GM19043 (cell line): ENCODE data around the gene SLC5A8.

Experiments
- ATAC-seq: cut with Tn5 transposase; IDR thresholded peaks from one replicate; pipeline ENCODE4 v1.9.1; 2021; ENCODE audit warnings: low read depth; ENCODE audit not compliant: unreplicated experiment

Gene SLC5A8, protein sequence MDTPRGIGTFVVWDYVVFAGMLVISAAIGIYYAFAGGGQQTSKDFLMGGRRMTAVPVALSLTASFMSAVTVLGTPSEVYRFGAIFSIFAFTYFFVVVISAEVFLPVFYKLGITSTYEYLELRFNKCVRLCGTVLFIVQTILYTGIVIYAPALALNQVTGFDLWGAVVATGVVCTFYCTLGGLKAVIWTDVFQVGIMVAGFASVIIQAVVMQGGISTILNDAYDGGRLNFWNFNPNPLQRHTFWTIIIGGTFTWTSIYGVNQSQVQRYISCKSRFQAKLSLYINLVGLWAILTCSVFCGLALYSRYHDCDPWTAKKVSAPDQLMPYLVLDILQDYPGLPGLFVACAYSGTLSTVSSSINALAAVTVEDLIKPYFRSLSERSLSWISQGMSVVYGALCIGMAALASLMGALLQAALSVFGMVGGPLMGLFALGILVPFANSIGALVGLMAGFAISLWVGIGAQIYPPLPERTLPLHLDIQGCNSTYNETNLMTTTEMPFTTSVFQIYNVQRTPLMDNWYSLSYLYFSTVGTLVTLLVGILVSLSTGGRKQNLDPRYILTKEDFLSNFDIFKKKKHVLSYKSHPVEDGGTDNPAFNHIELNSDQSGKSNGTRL

DNA sequence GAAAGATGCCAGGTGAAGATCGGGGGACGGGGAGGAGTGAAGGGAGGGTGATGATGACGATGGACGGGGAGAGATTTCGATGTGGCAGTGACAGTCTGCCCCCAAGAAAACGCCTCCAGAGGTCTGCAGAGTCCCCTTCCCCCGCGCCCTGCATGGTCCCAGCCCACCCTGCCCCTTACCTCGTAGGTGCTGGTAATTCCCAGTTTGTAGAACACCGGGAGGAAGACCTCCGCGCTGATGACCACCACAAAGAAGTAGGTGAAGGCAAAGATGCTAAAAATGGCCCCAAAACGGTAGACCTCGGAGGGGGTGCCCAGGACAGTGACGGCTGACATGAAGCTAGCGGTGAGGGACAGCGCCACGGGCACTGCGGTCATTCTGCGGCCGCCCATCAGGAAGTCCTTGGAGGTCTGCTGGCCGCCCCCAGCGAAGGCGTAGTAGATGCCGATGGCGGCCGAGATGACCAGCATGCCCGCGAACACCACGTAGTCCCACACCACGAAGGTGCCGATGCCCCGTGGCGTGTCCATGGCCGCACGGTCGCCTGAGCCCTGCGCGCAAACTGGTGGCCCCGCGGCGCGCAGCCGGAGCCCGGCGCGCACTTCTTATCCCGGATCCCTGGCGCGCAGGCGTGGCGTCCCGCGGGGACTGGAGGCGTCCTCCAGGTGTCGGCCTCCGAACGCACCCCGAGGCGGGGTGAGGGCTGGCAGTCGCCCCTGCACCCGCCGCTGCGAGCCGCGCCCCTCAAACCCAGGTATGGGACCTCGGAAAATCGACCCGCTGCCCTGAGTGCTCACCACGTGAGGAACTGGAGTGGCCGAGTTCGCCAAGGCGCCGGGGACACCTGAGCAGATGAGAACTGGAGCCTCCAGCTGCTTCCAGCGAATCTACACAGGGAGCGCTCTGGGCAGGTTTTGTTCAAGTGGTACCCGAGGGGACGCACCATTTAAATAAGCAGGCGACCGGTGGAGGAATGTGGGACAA lies at the start of gene SLC5A8:
Gene SLC5A8, minus strand, starts transcription at position 920 of the 984 bp plus-strand sequence. Its CDS starts 390 bp downstream, at position 530.
- no peak for ATAC-seq

DNA sequence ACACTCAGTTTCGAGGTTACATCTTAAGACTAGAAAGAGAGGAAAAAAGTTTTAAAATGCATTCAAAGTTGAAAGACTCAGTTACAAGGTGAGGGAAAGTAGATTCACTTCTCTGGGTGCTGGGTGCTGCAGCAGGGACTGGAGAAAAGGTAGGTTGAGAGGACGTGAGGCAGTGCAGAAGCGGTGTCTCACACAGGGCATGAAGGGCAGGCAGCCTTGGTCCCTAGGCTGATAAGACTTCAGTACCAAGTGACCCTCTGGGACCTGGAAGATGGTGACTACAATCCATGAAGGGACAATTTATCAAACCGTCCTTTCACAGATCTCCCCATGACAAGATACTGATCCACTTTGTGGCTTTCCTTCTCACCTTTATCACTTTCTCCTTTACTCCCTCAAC lies 47.3 kb upstream of the SLC5A8 start:
- no peak for ATAC-seq

DNA sequence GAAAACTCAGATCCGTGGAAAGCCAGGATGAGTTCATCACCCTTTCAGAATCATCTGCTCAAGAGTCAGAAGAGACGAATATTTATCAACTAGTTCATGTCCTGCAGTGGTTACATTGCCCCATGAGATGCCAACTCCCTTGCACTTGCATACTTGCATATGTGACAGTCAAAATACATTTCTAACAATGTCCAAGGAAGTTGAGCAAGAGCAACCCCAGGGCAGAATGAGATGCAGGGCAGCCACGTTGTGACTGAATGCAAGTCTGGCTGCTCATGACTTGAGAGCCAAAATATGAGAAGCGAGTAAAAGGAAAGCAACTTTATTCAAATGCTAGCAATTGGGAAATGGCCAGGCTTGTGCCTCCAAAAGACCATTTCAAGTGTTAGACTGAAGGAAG lies 46.2 kb upstream of the SLC5A8 start:
- ATAC-seq = no peak

DNA sequence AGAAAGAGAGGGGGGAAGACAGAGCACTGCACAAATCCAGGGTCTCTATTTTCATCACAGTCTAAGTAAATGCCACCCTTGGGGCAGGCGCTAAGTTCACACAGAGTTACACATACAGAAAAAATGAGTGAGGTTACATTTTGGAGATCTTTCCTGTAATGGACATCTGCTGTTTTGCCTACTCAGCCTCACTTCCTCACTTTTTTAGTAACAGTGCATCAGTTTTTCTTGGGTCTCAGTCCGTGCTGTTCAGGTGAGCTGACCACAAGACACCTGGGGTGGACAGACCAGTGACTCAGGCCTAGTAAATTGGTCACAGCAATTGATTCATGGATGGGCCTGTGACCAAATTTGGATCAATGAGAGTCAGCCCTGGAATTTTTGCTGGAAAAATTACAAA lies 33.6 kb upstream of the SLC5A8 start:
- ATAC-seq = no peak

DNA sequence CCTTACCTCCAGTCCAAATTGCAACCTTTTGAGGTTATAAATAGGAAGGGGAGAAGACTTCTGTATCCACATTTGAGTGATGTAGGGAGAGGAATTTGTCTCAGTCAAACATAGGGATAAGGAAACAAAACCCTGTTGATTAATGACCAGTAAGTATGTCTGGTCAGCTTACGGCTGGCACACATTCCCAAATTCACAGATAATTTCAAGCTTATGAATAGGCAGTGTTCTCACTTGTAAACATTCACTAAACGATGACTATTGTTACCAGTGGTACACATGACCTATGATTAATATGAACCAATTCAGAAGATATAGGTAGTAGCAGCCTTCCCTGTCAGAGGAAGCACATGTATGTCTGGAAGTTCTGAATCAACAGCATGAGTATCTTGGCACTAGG lies 33.0 kb upstream of the SLC5A8 start:
- no peak for ATAC-seq

GRCh38 chr12:101238800-101239329 lies 28.8 kb upstream of the SLC5A8 start:
- no peak for ATAC-seq

GRCh38 chr12:101238306-101238705 lies 28.3 kb upstream of the SLC5A8 start:
- ATAC-seq = no peak

DNA sequence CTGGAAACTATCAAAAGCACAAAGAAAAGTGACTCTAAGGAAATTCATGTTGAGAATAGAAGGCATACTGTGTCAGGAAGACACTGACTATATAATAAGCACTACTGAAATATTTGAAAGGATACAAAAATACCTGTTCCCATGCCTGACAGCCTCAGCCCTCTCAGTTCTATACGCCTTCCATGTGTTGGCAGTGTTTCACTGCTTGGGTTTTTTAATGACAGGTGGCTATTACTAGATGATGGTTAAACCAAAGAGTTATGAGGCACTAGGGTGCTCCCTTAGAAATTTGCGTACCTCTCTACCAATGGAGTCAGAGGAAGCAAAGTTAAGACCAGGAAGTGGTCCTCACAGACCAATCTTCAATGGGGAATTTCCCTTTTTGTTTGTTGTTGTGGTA lies 25.6 kb upstream of the SLC5A8 start:
- ATAC-seq = no peak

- no peak for ATAC-seq
These were observed 21.6 kb upstream of the SLC5A8 start for GRCh38 chr12:101231636-101232035.

- ATAC-seq = no peak
These were observed 20.5 kb upstream of the SLC5A8 start for GRCh38 chr12:101230547-101230946.

DNA sequence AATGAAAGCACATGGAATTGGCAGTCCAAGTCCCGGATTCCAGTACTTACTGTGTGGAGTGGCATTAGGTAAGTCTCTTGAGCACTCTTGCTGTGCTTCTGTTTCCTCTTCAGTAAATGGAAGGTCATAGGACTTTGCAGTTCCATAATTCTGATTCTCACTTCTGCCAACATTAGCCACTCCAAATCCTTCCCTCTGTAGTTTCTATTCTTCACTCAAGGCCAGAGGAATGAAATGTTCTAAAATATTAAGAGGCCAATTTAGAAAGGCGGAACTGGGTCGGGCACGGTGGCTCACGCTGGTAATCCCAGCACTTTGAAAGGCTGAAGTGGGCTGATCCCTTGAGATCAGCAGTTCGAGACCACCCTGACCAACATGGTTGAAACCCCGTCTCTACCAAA lies 19.8 kb upstream of the SLC5A8 start:
- ATAC-seq = no peak

DNA sequence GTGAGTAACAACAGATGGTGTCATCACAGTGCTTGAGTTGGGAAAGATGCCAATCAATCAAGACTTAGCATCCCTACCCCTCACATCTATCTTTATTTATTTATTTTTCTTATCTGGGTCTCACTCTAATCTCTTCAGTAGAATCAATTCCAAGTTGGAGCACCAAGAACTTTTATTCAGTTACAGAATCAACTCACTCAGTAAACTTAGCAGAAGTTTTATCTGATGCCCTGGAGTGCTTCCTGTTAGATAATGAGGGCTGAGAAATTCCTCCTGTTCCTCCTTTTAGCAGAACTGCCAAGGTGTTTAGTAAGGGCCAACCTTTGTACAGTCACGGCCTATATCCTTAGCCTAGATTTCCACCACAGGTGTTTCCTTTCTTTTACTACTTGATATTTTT lies 11.3 kb upstream of the SLC5A8 start:
- no peak for ATAC-seq

- ATAC-seq = no peak
These were observed 6.8 kb upstream of the SLC5A8 start for GRCh38 chr12:101216810-101217209.

- ATAC-seq = no peak
These were observed 2.8 kb downstream of the SLC5A8 start for GRCh38 chr12:101207086-101207780.

DNA sequence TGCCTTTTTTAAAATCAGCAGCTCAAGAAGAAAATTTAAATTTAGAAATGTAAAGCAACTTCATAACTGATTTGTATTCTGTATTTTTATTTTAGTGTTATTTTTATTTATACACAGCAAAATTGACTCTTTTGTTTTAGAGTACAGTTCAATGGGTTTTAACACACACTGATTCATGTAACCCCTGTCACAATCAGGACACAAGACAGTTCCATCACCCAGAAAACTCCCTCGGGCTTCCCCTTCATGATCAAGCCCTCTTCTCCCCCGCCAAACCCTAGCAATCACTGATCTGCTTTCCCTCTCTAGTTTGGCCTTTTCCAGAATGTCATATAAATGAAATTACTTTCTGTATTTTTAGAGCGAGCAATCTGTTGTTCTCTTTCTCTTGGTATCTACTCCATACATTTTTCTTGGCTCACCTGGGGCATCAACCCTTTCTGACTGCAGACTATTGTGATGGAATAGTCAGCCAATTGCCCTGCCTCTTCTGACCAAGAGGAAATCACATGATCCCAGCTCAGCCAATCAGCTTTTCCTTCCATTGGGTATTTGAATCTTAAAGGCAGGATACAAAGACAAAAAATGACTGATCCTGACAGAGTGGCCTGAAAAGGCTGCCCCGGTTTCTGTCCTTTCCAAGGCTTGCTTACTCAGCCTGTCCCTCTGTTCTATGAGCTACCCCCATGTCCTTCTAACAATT lies 5.3 kb downstream of the SLC5A8 start:
- no peak for ATAC-seq

GRCh38 chr12:101200824-101201223 lies 9.2 kb downstream of the SLC5A8 start:
- no peak for ATAC-seq

GRCh38 chr12:101200145-101200544 lies 9.9 kb downstream of the SLC5A8 start:
- no peak for ATAC-seq

DNA sequence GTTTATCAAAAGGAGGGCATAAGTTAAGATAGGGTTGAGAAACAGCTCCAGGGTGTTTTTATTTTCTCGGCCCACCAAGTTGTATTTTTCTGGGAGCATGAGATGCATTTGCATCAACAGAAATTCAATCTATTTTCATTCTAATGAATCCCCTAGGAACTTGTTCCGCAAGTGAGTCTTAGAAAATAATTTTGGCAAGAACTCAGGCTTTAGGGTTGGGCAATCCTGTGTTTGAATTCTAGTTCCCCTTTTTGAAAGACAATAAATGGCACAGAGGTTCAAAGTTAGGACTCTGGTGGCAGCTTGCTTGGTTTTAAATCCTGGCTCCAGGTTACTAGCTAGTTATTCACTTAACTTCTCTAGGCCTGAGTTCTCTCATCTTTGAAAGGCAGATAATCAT lies 23.7 kb downstream of the SLC5A8 start:
- no peak for ATAC-seq

GRCh38 chr12:101181776-101182175 lies 28.3 kb downstream of the SLC5A8 start:
- no peak for ATAC-seq

GRCh38 chr12:101174541-101174940 lies 35.5 kb downstream of the SLC5A8 start:
- ATAC-seq = no peak
